ENCODE data around the gene LPP. TPM values are rescaled to one million over a fixed set of nuclear protein-coding genes. Genes with fewer than 3 reads are reported as not detected.

LPP gene
- total RNA-seq, 6 donors from 2014 or later, result 86.0 to 196 (median 160) TPM

GRCh38 chr3:188526057-188526456 lies 372.1 kb downstream of the LPP start:
- peaks cover 0 to 10% (median 0%) of the 10 kb centered on the region in 4 donors for H3K36me3 ChIP-seq
- no peaks in the 10 kb centered on the region for H3K9me3 ChIP-seq
- DNase-seq (peak in 1 of 2 donors; percentile 72), ATAC-seq (ENCODE audit: low FRiP score in 2 of 2) (peak; percentile 41 to 78)
- peaks cover 0 to 6% (median 0%) of the 10 kb centered on the region in 4 donors for H3K4me1 ChIP-seq
- no peak for TF ChIP-seq POLR2A (IDR thresholded peaks at IDR 0.05)
- peak in 1 of 4 donors; percentile 39 for TF ChIP-seq EP300 (IDR thresholded peaks at IDR 0.05)
- TF ChIP-seq CTCF (IDR thresholded peaks at IDR 0.05), result peak in 3 of 6 experiments; percentile 12 to 30 (median 27)
- TF ChIP-seq POLR2AphosphoS5 (IDR thresholded peaks at IDR 0.05), result no peak
- no peaks in the 10 kb centered on the region for H3K27me3 ChIP-seq
- H3K4me3 ChIP-seq, result no peak overlapping the region
- WGBS, 2 donors, result 70 to 76% methylated on average over 5 of the region's 5 CpGs
- H3K27ac ChIP-seq, result no peak overlapping the region

- Histone ChIP-seq H3K27me3 (no peaks in the 10 kb centered on the region), H3K4me3 (no peak overlapping the region), H3K9me3 (no peaks in the 10 kb centered on the region), H3K4me1 (peaks cover 0 to 6% (median 0%) of the 10 kb centered on the region in 4 donors), H3K27ac (no peak overlapping the region), H3K36me3 (peaks cover 0 to 10% (median 0%) of the 10 kb centered on the region in 4 donors)
- no peak for DNase-seq
- no peak for TF ChIP-seq POLR2AphosphoS5 (IDR thresholded peaks at IDR 0.05)
- TF ChIP-seq POLR2A (IDR thresholded peaks at IDR 0.05), result no peak
- ATAC-seq (ENCODE audit: low FRiP score in 2 of 2), result no peak
- WGBS, 2 donors, result 99 to 100% methylated on average over 2 of the region's 2 CpGs
These were observed 373.4 kb downstream of the LPP start for GRCh38 chr3:188527389-188527788.

GRCh38 chr3:188528396-188528795 lies 374.4 kb downstream of the LPP start:
- H3K4me3 ChIP-seq, result no peak overlapping the region
- 91 to 93% methylated on average over 3 of the region's 3 CpGs for WGBS, 2 donors
- H3K27ac ChIP-seq, result no peak overlapping the region

DNA sequence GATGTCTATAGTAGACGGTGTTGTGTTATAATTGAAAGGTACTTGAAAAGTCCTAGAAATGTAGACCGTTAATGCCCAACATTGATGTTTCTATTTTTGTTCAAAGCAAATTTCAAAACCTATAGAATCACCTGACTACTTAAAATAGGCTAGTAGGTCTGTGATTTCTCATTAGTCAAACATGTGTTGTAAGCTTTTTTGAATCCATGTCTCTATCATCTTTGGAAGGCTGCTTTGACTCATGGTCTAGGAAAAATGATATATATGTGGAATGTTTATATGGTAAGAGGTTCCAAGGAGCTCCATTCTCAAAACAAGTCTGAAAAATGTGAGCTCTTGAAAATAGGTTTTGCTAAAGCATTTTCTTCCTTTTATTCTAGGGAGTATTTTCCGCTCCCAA lies 375.3 kb downstream of the LPP start:
- TF ChIP-seq EP300 (IDR thresholded peaks at IDR 0.05) (no peak), POLR2A (IDR thresholded peaks at IDR 0.05) (no peak), POLR2AphosphoS5 (IDR thresholded peaks at IDR 0.05) (no peak), CTCF (IDR thresholded peaks at IDR 0.05) (no peak)
- DNase-seq (no peak), ATAC-seq (ENCODE audit: low FRiP score in 2 of 2) (no peak)
- Histone ChIP-seq H3K9me3 (no peaks in the 10 kb centered on the region), H3K27me3 (no peaks in the 10 kb centered on the region), H3K4me1 (peaks cover 0 to 6% (median 0%) of the 10 kb centered on the region in 4 donors), H3K36me3 (peaks cover 0 to 10% (median 0%) of the 10 kb centered on the region in 4 donors), H3K4me3 (no peak overlapping the region), H3K27ac (no peak overlapping the region)
- 85 to 90% methylated on average over 3 of the region's 3 CpGs for WGBS, 2 donors

More at GRCh38 chr3:188528396-188528795, 374.4 kb downstream of the LPP start:
- H3K9me3 ChIP-seq, result no peaks in the 10 kb centered on the region
- ATAC-seq (ENCODE audit: low FRiP score in 2 of 2) (no peak), DNase-seq (no peak)
- H3K4me1 ChIP-seq, result peaks cover 0 to 6% (median 0%) of the 10 kb centered on the region in 4 donors
- peaks cover 0 to 10% (median 0%) of the 10 kb centered on the region in 4 donors for H3K36me3 ChIP-seq
- H3K27me3 ChIP-seq, result no peaks in the 10 kb centered on the region
- TF ChIP-seq POLR2AphosphoS5 (IDR thresholded peaks at IDR 0.05) (no peak), EP300 (IDR thresholded peaks at IDR 0.05) (no peak), CTCF (IDR thresholded peaks at IDR 0.05) (no peak), POLR2A (IDR thresholded peaks at IDR 0.05) (no peak)

DNA sequence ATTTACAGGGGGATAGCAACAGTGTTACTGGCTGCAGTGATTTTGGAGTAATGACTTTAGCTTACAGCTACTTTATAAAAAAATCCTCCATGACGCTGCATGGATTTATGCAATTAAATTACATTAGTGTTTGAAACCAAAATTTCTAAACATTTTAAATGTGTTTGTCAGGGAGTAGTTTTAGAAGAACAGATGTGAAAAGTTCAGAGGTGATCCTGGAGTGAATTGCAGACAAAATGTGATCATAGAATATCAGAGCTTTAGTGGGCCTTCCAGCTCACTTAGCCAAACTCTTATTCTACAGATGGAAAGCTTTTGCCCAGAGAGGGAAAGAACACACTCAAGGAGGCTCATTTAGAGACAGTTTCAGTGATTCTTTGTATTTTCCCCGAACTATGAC lies 376.3 kb downstream of the LPP start:
- no peaks in the 10 kb centered on the region for H3K27me3 ChIP-seq

More for the DNA sequence above, 376.3 kb downstream of the LPP start:
- Histone ChIP-seq H3K27ac (no peak overlapping the region), H3K4me3 (no peak overlapping the region), H3K36me3 (peaks cover 0 to 1% (median 0%) of the 10 kb centered on the region in 4 donors), H3K9me3 (no peaks in the 10 kb centered on the region), H3K4me1 (peaks cover 0 to 6% (median 0%) of the 10 kb centered on the region in 4 donors)
- no peak for TF ChIP-seq EP300 (IDR thresholded peaks at IDR 0.05)
- no peak for TF ChIP-seq CTCF (IDR thresholded peaks at IDR 0.05)
- TF ChIP-seq POLR2A (IDR thresholded peaks at IDR 0.05), result no peak
- TF ChIP-seq POLR2AphosphoS5 (IDR thresholded peaks at IDR 0.05), result no peak
- DNase-seq (no peak), ATAC-seq (ENCODE audit: low FRiP score in 2 of 2) (no peak)
- 90 to 92% methylated on average over 2 of the region's 2 CpGs for WGBS, 2 donors
